NCI-H1105 treated with DMSO at 0.1 percent for 48 hours (cell line): Measurements from ENCODE around the gene OPCML.

Experiments
- DNase-seq: peaks from one replicate; lab custom pipeline; 2025; lab: John Stamatoyannopoulos, UW

The OPCML gene

DNA sequence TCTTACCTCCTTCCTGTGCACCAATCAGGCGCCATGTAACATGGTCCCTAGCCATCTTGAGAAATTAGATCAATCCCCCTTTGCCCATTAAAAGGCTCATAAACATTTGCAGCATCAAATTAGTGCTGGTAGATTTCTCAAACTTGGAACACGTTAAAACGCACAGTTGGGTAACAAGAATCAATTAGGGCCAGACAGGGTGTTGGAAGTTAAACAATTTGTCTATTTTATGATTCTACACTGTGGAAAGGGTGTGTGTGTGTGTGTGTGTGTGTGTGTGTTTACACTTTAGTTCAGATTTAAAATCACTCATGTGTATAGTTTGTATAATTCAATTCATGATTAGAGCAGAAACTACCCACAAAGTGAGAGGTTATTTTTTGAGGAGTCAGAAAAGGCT, 682.0 kb downstream of the OPCML start:
- DNase-seq: no peak

GRCh38 chr11:132848336-132848735, 684.0 kb downstream of the OPCML start:
- no peak for DNase-seq

- DNase-seq: no peak
Measured at GRCh38 chr11:132846075-132846474, 686.2 kb downstream of the OPCML start.

DNA sequence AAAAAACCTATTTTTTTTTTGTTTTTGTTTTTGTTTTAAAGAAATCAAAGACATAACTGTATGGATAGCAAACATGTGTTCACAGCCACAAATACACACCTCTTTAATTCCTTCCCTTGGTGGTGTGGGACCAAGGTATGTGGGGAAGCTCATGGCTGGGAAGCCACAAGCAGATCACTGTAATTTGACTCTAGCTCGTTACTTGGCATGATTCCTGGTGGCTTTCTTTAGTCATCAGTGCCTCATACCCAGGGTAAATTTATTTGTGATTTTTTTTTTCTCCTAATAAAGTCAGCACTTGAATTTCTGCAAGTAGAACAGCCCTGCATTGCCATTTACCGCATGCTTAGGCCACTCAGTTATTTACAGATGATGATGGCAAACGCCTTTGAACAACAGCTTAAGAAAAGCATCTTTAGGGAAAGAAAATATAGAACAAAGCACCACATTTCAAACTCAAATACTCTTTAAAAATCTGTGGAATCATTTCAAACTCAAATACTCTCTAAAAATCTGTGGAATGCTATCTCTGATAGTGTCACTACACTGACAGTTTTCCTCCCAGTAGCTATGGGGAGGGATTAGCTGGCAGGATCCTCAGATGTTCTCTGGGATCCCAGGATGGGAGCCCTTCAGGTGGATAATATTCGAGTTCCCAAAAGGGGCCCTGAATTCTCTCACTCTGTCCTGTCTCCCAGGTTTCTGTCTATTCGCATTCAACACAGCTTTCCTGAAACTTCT, 687.2 kb downstream of the OPCML start:
- DNase-seq: peak; percentile 86

- DNase-seq: no peak
Measured at GRCh38 chr11:132840660-132841059, 691.6 kb downstream of the OPCML start.

DNA sequence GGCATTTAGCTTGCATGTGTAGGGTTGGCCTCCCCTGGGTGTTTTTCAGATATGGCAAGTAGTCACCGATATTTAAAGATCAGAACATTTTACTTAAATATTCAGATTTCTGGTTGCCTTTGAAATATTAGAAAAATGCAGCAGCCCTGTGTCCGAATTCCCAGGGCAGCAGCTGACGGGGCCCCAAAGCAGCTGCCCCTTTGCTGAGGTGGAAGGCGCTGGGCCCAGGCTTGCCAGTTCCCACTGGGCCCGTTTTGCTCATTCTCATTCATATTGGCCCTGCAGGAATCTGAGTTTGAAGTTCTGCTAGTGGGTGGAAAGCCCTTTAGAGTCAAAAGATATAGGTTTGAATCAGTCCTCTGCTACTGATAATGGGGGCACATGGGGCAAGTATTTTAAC, 692.1 kb downstream of the OPCML start:
- no peak for DNase-seq

DNA sequence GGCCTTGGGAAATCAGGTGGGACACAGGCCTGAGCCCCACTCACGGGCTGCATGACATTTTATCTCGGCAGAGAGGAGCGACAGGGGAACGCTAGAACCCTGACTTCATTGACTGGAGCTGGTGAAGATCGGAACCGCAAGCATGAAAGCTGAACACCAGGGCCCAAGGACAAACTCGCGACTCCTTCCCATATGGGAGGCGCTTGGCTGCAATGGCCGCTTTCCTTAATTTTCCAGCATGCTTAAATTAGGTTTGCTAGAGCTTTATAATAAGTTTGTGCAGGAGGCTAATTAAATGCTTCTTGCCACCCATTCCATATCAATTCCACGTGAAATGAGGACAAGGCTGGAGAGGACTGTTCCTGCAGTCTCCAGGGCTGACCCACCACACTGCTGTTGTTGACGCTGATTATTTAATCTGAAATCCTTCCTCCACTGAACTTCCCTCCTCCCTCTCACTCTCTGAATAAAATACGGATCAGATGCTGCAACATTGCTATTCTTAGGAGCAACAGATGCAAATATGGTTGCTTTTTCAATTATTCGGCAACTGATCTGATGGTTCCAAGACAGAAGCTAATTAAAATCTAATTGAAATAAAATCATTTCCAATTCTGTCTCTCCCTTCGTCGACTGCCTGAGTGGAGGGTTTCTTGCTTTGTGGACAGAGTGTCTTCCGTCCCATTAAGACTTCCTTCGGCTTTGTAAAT, 692.9 kb downstream of the OPCML start:
- DNase-seq: no peak

GRCh38 chr11:132838627-132839026, 693.7 kb downstream of the OPCML start:
- no peak for DNase-seq

GRCh38 chr11:132831272-132831671, 701.0 kb downstream of the OPCML start:
- DNase-seq: no peak

DNA sequence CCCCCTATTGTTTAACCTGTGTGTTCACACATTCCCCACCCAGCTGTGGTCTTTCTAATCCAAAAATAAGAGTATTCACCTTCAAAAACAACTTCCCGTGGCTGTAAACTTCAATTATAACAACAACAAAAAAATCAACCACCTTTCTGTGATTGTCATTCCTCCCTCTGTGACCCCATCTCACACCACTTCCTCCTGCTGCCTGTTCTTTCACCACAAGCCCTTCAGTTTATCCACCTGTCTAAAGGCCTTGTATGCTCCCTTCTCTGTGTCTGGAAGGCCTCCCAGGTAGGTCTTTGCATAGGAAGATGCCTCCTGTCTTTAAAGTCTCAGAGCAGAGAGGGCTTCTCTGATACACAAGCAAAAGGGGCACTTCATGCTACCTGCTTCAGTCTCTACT, 707.7 kb downstream of the OPCML start:
- DNase-seq: no peak

GRCh38 chr11:132822276-132822675, 710.0 kb downstream of the OPCML start:
- DNase-seq: no peak

DNA sequence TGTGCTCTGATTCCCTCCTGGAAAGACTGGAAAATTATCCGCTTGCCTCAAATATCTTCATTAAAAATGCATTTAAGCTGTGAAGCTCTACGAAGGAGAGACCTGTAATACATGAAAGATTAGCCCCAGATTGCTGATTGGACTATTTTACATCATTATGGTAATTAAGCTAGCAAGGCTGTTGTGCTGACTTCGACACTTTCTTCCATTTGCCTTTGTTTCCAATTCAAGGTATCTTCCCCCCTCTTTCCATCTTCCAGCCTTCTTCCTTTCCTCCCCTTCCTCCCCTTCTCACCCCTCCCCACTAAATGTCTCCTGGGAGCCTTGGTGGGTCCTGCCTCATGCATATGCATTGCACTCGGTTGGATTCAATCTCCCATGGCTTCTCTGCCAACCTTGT, 710.8 kb downstream of the OPCML start:
- DNase-seq: no peak

DNA sequence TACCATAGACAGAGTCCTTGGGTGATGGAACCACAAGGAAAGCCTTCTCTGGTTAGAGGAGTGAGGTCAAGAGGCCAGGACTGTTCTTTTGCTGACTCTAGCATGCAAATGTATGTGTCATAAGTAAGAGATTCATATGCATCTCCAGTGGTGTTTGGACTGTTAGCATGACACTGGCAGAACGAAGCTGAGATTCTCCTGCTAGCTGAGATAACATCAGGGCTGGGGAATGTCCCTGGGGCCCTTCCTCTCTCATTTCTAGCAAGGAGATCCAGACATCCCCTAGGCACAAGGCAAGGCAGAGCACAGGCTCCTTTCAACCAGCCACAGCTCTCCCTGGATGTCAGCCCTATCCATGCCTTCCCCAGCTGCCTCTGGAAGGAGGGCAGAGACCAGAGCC, 711.3 kb downstream of the OPCML start:
- DNase-seq: no peak

DNA sequence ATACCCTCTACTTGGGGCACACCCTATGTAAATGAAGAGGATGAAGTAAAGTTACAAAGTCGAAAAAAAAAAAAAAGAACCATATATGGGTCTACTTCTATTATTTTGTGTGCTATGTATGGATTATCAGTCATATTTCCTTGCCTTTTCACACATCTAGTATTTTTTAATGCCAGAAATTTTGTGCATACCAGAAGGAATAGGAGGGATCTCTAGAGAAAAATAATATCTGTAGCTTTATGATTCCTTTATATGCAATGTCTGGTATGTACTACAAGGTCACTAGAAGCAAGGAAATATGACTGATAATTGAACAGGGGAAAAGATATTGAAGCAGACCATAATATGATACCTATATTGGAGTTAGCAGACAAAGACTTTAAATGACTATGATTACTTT, 713.4 kb downstream of the OPCML start:
- no peak for DNase-seq

GRCh38 chr11:132817387-132817786, 714.9 kb downstream of the OPCML start:
- DNase-seq: no peak

DNA sequence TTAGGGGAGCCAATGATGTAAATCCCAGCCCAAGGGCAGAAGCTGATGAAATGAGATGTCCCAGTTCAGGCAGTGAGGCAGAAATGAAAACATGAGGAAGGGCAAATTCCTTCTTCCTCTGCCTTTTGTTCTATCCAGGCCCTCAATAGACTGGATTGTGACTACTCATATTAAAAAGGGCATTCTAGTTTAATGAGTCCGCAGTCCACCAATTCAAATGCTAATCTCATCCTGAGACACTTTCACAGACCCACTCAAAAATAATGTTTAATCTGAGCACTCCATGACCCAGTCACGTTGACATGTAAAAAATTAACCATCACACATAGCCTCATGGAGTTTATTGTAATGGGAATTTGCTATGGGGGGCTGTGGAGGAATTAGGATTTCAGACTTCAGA, 717.9 kb downstream of the OPCML start:
- DNase-seq: no peak

- no peak for DNase-seq
Measured at GRCh38 chr11:132811649-132812048, 720.7 kb downstream of the OPCML start.

DNA sequence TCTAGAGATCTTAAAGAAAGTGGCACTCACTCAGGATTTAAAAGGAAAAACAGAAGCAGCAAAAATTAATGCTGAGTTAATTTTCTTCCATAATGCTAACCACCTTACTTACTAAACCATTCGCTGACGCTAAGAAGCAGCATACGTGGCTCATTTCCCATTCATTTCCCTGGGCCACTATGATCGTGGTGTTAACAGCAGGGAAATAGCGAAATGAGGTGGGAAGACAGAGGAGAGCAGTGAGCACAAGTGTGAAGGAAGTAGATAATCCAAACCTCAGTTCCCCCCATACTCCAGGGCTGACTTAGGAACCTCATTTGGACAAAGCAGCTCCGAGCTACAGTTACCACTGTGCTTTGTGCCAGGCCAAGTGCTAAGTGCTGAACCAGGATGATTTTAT, 723.2 kb downstream of the OPCML start:
- DNase-seq: no peak

DNA sequence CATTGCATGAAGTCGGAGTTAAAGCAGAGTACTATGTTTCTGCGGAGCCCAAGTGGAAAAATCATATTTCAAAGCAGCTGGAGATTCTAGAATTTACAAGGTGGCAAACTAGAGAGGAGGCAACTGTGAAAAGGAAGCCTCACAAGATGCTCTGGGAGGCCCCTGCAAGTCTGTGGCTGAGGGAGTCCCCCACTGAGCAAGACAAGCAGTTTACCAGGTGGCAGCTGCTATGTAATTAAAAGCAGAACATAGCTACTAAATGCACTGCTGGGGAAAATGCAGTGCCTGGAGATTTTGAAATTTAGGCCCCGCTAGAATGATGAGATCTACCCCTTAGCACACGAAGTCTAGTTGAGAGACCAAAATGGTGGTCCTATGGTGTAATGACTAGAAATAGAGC, 728.0 kb downstream of the OPCML start:
- no peak for DNase-seq

- DNase-seq: no peak
Measured at GRCh38 chr11:132803436-132803835, 728.9 kb downstream of the OPCML start.

DNA sequence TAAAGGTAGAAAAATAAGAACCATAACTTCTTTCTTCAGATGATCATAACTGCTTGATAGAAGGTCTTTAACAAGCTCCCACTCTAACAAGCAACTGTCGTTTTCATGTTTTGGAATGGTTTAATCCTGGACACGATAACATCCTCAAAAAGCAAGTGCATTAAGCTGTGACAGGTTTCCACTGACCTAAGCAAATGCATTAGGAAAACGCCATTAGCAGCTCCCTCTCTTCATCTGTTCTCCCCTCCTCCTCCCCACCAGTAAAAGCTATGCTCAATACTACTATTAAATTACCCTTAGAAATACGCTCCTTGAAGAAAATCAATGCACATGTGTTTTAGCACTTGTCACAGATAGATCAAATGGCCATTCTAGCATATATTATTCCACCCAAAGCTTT, 729.4 kb downstream of the OPCML start:
- no peak for DNase-seq

GRCh38 chr11:132793831-132794230, 738.5 kb downstream of the OPCML start:
- DNase-seq: no peak

DNA sequence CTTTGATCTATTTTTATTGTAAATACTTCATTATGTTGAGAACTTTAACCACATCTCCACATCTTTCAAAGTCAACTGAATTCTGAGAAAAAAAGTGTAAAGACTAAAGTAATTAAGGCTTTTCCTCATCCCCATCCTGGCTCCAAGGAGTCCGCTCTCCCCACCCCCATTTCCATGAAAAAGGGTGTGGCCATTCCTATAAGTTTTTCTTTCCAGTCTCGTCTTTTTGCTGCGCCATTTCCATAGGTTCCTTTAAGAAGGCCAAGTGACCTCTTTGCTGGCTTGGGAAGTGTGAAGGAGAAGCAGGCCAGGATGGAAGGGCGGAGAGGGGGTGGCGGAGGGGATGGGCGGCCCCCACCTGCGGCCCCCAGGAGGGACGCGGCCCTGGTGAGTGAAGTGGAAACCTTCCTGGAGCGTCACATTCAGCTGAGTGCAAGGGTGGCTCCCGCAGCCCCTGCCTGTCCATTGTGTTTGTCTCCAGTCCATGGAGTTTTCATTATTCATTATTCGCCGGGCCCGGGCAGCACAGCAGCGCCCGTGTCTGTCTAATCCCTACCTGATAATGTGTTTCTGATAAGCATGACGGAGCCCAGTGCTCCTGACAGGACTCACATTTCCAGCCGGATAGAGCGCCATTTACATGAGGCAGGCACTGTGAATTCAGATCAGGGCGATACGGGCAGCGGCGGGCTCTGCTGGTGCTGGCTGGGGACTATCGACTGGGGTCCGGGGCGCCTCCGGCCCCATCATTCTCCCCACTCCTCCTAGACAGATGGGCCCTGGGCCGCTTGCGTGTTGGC, 739.8 kb downstream of the OPCML start:
- no peak for DNase-seq
